IPS-18a (cell line): ENCODE data around the gene KCNJ6.
A peak's percentile ranks its signal among the peaks of the same experiment; 100 is the strongest.
"Not testable (repeated sequence)": the region's sequence is repeated elsewhere in the genome, so short reads cannot be mapped to it uniquely, and the experiment has no call there.

Experiments
- H3K27ac ChIP-seq: one replicate; pipeline ENCODE4 v1.5.1; 2013; ENCODE audit warnings: low read length
- H3K27me3 ChIP-seq: one replicate; pipeline ENCODE4 v1.6.1; 2013; ENCODE audit warnings: mild to moderate bottlenecking, low read length; ENCODE audit not compliant: control insufficient read depth, insufficient read depth
- H3K36me3 ChIP-seq: one replicate; pipeline ENCODE4 v1.6.1; 2013; ENCODE audit warnings: low read depth, low read length; ENCODE audit not compliant: control insufficient read depth
- H3K4me1 ChIP-seq: one replicate; pipeline ENCODE4 v1.6.1; 2013; ENCODE audit warnings: low read depth, low read length; ENCODE audit not compliant: control insufficient read depth
- H3K4me3 ChIP-seq: one replicate; pipeline ENCODE4 v1.5.1; 2013; ENCODE audit warnings: low read length
- H3K9ac ChIP-seq: one replicate; pipeline ENCODE4 v1.6.1; 2013; ENCODE audit warnings: mild to moderate bottlenecking, low read length, moderate library complexity
- H3K9me3 ChIP-seq: one replicate; pipeline ENCODE4 v1.6.1; 2013; ENCODE audit warnings: low read depth, low read length; ENCODE audit not compliant: control insufficient read depth

KCNJ6 gene

DNA sequence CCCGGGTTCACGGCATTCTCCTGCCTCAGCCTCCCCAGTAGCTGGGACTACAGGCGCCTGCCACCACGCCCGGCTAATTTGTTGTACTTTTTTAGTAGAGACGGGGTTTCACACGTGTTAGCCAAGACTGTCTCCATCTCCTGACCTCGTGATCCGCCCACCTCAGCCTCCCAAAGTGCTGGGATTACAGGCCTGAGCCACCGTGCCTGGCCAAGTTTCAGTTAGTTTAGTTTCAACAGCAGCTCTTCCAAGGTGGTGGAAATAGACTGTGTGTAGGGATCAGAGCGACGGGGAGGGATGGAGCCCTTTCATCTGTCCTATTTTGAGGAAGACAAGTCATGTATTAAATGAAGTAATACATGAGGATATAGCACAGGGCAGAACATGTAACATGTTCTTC lies 269.5 kb downstream of the KCNJ6 start:
- H3K27ac ChIP-seq, H3K4me1 ChIP-seq, H3K27me3 ChIP-seq, H3K36me3 ChIP-seq, H3K9me3 ChIP-seq, H3K9ac ChIP-seq, H3K4me3 ChIP-seq: not testable (repeated sequence)

DNA sequence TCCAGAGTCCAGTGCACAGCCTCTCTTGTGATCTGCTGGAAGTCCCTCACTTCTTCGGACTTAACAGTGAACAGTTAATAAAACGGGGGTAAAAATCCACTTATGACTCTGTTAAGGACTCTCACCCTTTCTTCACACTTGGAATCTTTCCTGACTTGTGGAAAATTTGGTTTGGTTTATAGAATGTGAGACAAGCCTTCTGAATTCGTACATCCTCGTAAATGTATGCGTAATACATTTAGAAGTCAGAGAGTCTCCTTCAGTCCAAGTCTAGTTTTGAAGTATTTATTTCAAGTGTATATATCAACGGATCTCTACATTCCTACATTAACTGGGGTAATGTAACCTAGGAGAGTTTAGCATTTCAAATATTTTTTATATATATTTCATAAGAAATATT lies 270.4 kb downstream of the KCNJ6 start:
- H3K27ac ChIP-seq = no peak overlapping the region
- H3K4me3 ChIP-seq = no peak overlapping the region
- H3K36me3 ChIP-seq = no peaks in the 10 kb centered on the region
- H3K4me1 ChIP-seq = peaks cover 3% of the 10 kb centered on the region
- no peaks in the 10 kb centered on the region for H3K27me3 ChIP-seq
- H3K9ac ChIP-seq = no peak overlapping the region
- H3K9me3 ChIP-seq = no peaks in the 10 kb centered on the region

DNA sequence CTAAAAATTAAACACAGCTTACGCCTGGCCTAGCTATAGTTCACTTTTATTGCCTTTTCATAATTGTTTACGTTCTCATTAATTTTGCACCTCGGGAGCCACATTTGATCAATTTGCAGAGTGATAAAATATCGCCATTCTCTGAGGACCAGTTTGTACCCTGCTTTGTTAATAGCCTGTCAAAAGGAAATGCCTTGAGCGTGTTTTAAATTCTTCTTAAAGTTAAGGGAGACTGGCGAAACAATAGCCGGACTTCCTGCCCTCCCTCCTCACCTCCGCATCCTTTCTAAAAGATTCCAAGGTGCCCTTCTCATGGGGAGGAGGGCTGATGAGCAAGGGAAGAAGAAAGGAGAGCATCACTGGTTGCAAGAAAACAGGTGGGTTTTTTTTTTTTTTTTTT lies 271.6 kb downstream of the KCNJ6 start:
- no peaks in the 10 kb centered on the region for H3K36me3 ChIP-seq
- H3K27me3 ChIP-seq = no peaks in the 10 kb centered on the region
- H3K9me3 ChIP-seq = no peaks in the 10 kb centered on the region
- H3K4me1 ChIP-seq = peaks cover 3% of the 10 kb centered on the region
- no peak overlapping the region for H3K9ac ChIP-seq
- H3K4me3 ChIP-seq = no peak overlapping the region
- H3K27ac ChIP-seq = no peak overlapping the region

DNA sequence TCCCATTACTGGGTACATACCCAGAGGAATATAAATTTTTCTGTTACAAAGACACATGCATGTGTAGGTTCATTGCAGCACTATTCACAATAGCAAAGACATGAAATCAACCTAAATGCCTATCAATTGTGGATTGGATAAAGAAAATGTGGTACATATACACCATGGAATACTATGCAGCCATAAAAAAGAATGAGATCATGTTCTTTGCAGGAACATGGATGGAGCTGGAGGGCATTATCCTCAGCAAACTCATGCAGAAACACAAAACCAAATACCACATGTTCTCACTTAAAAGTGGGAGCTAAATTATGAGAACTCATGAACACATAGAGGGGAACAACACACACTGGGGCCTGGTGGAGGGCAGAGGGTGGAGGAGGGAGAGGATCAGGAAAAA lies 272.4 kb downstream of the KCNJ6 start:
- not testable (repeated sequence) for H3K9ac ChIP-seq, H3K36me3 ChIP-seq, H3K27ac ChIP-seq, H3K27me3 ChIP-seq, H3K4me1 ChIP-seq, H3K9me3 ChIP-seq, H3K4me3 ChIP-seq

GRCh38 chr21:37642493-37642892 lies 273.8 kb downstream of the KCNJ6 start:
- Histone ChIP-seq H3K9ac (no peak overlapping the region), H3K4me1 (peaks cover 3% of the 10 kb centered on the region), H3K36me3 (no peaks in the 10 kb centered on the region), H3K4me3 (no peak overlapping the region), H3K9me3 (no peaks in the 10 kb centered on the region), H3K27me3 (no peaks in the 10 kb centered on the region), H3K27ac (no peak overlapping the region)

- no peaks in the 10 kb centered on the region for H3K9me3 ChIP-seq
- no peak overlapping the region for H3K27ac ChIP-seq
- no peaks in the 10 kb centered on the region for H3K27me3 ChIP-seq
- H3K9ac ChIP-seq = no peak overlapping the region
- H3K4me3 ChIP-seq = no peak overlapping the region
- H3K4me1 ChIP-seq = peaks cover 3% of the 10 kb centered on the region
- H3K36me3 ChIP-seq = no peaks in the 10 kb centered on the region
Observed at GRCh38 chr21:37639756-37640155, 276.5 kb downstream of the KCNJ6 start.

- no peaks in the 10 kb centered on the region for H3K27me3 ChIP-seq
- H3K4me1 ChIP-seq = peaks cover 12% of the 10 kb centered on the region
- H3K27ac ChIP-seq = no peak overlapping the region
- H3K9me3 ChIP-seq = peaks cover 13% of the 10 kb centered on the region
- no peak overlapping the region for H3K4me3 ChIP-seq
- H3K36me3 ChIP-seq = no peaks in the 10 kb centered on the region
- H3K9ac ChIP-seq = no peak overlapping the region
Observed at GRCh38 chr21:37636152-37636860, 280.0 kb downstream of the KCNJ6 start.

DNA sequence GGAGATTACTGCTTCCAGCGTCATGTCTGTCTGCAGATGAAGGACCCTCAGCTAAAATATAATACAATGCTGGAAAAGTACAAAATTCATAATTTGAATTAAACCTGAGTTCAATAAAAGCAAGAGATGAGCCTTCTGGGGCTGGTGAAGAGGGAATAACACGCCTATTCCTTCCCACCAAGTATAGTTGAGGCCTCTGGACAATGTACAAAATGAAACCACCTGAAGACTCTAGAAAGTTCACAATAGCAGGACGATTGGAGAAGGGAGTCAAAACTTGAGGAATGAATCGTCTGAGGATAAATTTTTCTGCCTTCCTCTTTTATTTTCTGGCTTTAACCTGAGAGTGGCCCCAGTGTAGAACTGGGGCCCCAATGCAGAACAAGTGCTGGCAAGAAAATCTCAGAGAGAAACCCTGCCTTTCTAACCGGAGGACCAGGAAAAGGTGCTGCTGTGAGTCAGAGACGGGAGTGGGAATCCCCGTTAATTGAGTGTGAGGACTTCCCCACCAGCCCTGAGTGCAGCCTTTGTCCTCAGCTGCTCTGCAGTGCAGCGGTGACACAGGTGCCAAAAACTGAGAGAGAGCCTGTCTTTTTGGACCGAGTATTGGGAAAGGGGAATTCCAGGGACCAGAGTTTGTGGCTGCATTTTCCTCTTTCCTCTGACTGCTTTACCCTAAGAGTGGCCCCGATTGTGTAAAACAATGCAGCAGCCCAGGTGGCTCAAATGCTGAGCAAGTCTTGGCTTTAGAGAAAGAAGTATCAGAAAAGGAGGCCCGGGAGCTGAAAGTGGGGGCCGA lies 284.7 kb downstream of the KCNJ6 start:
- Histone ChIP-seq H3K27ac (peak overlapping the region; percentile 90), H3K27me3 (no peaks in the 10 kb centered on the region), H3K4me3 (peak overlapping the region; percentile 11), H3K36me3 (no peaks in the 10 kb centered on the region), H3K9ac (peak overlapping the region; percentile 51), H3K4me1 (peaks cover 21% of the 10 kb centered on the region), H3K9me3 (peaks cover 13% of the 10 kb centered on the region)

DNA sequence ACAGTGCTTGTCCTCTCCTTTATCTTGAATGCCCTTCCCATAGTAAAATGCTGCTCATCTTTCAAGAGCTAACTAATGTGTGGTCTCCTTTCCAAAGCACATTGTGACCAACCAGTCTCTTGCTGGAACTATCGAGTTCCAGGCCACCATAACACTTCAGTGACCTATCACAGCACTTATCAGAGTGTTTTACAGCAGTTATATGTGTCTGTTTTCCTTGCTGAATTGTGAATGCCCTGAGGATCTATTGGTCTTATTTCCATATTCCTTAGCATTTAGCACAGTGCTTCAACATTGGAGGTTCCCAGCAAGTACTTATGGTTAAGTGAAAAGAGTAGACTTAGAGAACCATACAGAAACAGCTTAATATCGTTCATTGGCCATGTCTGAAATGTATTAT lies 285.4 kb downstream of the KCNJ6 start:
- Histone ChIP-seq H3K27me3 (no peaks in the 10 kb centered on the region), H3K36me3 (no peaks in the 10 kb centered on the region), H3K9me3 (peaks cover 13% of the 10 kb centered on the region), H3K4me3 (no peak overlapping the region), H3K27ac (no peak overlapping the region), H3K9ac (no peak overlapping the region), H3K4me1 (peaks cover 22% of the 10 kb centered on the region)

- Histone ChIP-seq H3K27me3 (no peaks in the 10 kb centered on the region), H3K4me1 (peaks cover 29% of the 10 kb centered on the region), H3K4me3 (no peak overlapping the region), H3K27ac (no peak overlapping the region), H3K9me3 (peaks cover 6% of the 10 kb centered on the region), H3K36me3 (no peaks in the 10 kb centered on the region), H3K9ac (no peak overlapping the region)
Observed at GRCh38 chr21:37628362-37628761, 287.9 kb downstream of the KCNJ6 start.

DNA sequence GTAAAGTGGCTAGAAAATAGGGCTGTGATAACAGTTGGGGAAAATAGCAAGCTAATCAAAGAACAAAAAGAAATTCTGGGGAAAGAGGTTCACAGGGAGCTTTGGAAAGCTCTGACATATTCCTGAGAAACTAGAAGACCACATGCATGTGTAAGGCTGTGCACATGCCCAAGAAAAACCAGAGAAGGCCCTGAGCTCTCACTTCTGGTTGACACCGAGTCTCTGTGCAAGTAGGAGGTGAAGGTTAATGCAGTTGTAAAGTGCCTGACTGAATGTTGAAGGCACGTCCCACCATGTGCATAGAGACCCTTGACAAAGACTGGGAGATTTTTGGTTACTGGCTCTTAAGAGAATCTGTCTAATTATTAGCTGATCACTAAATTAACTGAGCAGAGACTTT lies 288.7 kb downstream of the KCNJ6 start:
- Histone ChIP-seq H3K27ac (no peak overlapping the region), H3K36me3 (no peaks in the 10 kb centered on the region), H3K9ac (no peak overlapping the region), H3K4me1 (peaks cover 29% of the 10 kb centered on the region), H3K9me3 (no peaks in the 10 kb centered on the region), H3K27me3 (no peaks in the 10 kb centered on the region), H3K4me3 (no peak overlapping the region)

DNA sequence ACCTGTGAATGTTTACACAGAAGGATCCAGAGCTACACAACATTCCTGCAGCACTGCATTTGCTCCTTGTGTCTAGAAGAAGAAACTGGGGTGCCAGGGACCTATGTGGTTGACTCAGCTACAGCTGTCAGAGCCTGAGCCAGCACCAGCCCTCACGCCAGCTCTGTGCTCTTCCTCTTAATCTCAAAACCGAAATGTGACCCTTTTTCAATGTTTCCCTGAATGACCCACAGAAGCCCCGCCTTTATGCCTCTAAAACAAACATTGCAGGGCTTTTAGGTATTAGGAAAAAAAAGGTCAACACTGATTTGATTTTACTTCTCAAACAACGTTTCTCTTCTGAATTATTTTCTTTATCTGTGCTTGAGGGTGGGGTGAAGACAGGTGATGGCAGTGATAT lies 289.2 kb downstream of the KCNJ6 start:
- no peaks in the 10 kb centered on the region for H3K36me3 ChIP-seq
- H3K4me3 ChIP-seq = no peak overlapping the region
- peaks cover 24% of the 10 kb centered on the region for H3K4me1 ChIP-seq
- no peaks in the 10 kb centered on the region for H3K27me3 ChIP-seq
- no peak overlapping the region for H3K9ac ChIP-seq
- H3K9me3 ChIP-seq = no peaks in the 10 kb centered on the region
- H3K27ac ChIP-seq = no peak overlapping the region
